Right kidney (tissue), 1 donor: ENCODE data around the gene ANXA1.

Source experiments
- DNase-seq: peaks from one replicate; pipeline ENCODE4 v3.0.0-alpha.2; 2016

ANXA1 gene

DNA sequence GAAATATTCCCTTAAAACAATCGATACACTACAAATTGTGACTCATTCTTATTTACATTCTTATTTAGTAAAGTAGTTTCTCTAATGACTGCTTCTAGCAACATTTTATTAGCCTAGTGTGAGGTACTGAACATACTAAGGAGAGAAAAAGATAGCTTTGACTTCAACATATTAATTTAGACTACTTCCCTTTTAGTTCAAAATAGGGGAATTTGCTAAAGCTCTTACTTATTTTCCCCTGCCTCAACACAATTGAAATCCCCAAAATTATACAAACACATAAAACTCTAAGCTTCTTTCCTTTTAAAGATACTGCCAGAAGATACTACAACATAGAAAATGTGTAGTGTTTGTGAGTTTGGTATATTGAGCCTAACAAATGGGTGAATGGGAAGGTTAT is 55.2 kb downstream of the ANXA1 start:
- no peak for DNase-seq

DNA sequence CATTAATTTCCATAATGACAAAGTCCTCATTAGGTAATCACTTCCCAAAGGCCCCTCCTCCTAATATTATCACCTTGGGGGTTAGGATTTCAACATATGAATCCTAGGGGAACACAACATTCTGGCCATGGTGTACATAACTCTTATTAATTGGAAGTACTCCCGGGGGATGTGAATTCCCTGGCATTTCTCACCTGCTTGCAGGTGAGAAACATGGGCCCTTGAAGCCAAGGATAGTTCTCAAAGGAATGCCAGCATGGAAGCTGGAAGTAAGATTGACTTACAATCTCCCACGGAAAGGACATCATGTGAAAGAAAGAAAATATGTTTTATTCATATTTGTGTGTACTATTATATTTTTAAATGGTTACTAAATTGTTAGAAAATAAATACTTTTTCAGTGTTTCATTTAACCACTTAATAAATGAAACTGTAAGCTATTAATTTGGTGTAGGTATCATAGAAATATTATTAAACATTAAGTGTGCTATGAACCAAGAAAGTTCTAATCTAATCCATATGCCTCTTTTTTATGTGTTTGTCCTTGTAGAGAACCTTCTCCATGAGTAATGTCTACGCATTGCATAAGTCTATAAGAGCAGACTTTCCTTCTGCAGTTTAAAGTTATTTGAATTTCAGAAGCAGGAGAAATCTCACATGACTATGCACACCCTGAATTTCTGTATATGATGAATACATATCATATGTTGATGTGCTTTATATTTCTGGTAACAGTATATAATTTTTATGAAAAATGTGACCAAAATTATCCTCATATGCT is 59.4 kb downstream of the ANXA1 start:
- no peak for DNase-seq

DNA sequence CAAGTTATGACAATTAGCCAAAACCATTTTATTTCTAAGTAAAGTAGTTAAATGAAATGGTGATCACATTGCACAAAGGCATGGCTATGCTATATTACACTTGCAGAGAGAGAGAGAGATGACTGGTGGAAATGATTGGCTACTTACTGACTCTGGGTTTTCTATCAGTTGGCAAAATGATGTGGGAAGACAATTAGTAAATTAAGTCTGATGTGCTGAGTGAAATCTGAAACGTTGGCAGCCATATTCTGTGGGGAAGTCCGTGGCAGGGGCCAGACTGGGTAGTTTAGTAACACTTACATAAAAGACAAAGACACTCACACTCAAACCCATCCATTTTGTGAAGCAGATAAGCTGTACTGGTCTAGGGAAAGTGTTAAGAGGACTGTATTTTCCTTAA is 61.6 kb downstream of the ANXA1 start:
- DNase-seq, result no peak

DNA sequence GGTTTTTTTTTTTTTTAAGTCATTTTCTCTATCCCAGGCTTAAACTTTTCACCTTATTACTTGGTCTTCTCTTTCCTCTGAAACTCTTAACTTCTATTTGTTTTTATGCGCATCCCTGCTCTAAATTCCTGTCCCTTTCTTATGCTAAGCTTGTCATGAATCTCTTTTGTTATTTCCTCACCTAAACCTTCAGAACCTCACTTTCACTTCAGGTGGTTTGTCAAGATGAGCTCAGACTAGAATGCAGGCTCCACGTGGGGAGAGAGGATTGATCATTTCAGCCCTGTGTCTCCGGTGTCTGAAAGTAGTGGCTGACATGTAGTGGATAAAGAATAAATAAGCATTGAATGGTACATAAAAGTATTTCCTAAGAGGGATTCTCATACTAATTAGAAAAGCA is 63.6 kb downstream of the ANXA1 start:
- no peak for DNase-seq

DNA sequence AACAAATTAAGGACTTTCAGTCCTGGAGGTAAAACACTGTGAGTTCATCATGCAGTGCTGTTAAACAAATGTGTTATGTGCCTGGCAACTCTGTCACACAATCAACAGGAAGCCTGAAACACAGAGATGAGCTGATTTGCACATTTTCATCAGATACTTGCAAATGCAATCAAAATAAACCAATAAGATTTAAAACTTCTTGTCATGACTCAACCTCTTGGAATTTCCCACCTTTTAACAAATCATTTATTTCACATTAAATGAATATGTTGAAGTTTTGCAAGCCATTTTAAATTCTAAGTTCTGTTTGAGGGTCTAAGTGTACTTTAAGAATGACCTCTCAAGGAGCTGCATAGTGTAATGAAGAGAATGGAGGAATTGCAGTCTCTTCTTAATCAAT is 64.4 kb downstream of the ANXA1 start:
- DNase-seq, result no peak
